ENCODE results near the gene RPL13A. TPM values are rescaled to one million over a fixed set of nuclear protein-coding genes. Genes with fewer than 3 reads are reported as not detected.

RPL13A gene
- total RNA-seq, 2 experiments from 2014 or later: 2,999 to 8,461 TPM

- Histone ChIP-seq H3K27ac (ENCODE audit: low read depth, low read length, poor library complexity, severe bottlenecking) (peak overlapping the region; percentile 94), H3K4me1 (ENCODE audit: insufficient read depth, low read length, poor library complexity, severe bottlenecking) (peaks cover 49% of the 10 kb centered on the region), H3K9me3 (ENCODE audit: low read length) (no peaks in the 10 kb centered on the region), H3K4me2 (ENCODE audit: low read length) (peak overlapping the region; percentile 80), H4K20me1 (ENCODE audit: insufficient read depth, low read length) (peaks cover 12% of the 10 kb centered on the region; the same call in 1 of the 2 replicates), H3K36me3 (ENCODE audit: insufficient read depth, low read length) (peaks cover 61% of the 10 kb centered on the region), H2AFZ (ENCODE audit: low read length) (no peak overlapping the region), H3K4me3 (ENCODE audit: low read depth, low read length, poor library complexity, severe bottlenecking) (peak overlapping the region; percentile 95), H3K79me2 (ENCODE audit: insufficient read depth, low read depth, low read length) (peaks cover 34% of the 10 kb centered on the region), H3K9me2 (ENCODE audit: insufficient read depth, low read length) (no peaks in the 10 kb centered on the region)
- CTCF ChIA-PET (ENCODE audit: unreplicated experiment): no interaction called here
- DNase-seq (ENCODE audit: low spot score): peak; percentile 78
- no TSS peak for BruUV-seq (replicated peaks)
- POLR2A ChIA-PET: interaction anchor here (1.1 kb wide), 1 partner anchor 16 kb away, joined by 4 read pairs; the partner anchor contains the start of gene FLT3LG
- intact Hi-C loops (cut with micrococcal nuclease; ENCODE audit: unreplicated experiment): loop anchor here (5.0 to 10.0 kb wide), 3 partner anchors 37 to 855 kb away; partner anchors contain the start of genes ALDH16A1, AP2A1, DBP and PIH1D1
- TF ChIP-seq CTCF (conservative IDR thresholded peaks at IDR 0.05; ENCODE audit: low read length) (peak; percentile 78), EZH2phosphoT487 (IDR thresholded peaks at IDR 0.05; ENCODE audit: borderline replicate concordance, low read depth, low read length) (no peak)
These were observed 2.3 kb downstream of the RPL13A start for GRCh38 chr19:49489601-49490167.

GRCh38 chr19:49490287-49491029, 3.0 kb downstream of the RPL13A start:
- intact Hi-C loops (cut with micrococcal nuclease; ENCODE audit: unreplicated experiment): loop anchor here (10.0 kb wide), 2 partner anchors 274 to 856 kb away; partner anchors contain the start of genes AP2A1, DBP and TSKS
- Histone ChIP-seq H3K79me2 (ENCODE audit: insufficient read depth, low read depth, low read length) (peaks cover 34% of the 10 kb centered on the region), H3K4me3 (ENCODE audit: low read depth, low read length, poor library complexity, severe bottlenecking) (peak overlapping the region; percentile 95), H3K9me3 (ENCODE audit: low read length) (no peaks in the 10 kb centered on the region), H3K27ac (ENCODE audit: low read depth, low read length, poor library complexity, severe bottlenecking) (peak overlapping the region; percentile 94), H3K4me1 (ENCODE audit: insufficient read depth, low read length, poor library complexity, severe bottlenecking) (peaks cover 56% of the 10 kb centered on the region), H3K36me3 (ENCODE audit: insufficient read depth, low read length) (peaks cover 61% of the 10 kb centered on the region), H4K20me1 (ENCODE audit: insufficient read depth, low read length) (peaks cover 12% of the 10 kb centered on the region; the same call in 1 of the 2 replicates), H3K4me2 (ENCODE audit: low read length) (peak overlapping the region; percentile 80), H3K9me2 (ENCODE audit: insufficient read depth, low read length) (no peaks in the 10 kb centered on the region), H2AFZ (ENCODE audit: low read length) (no peak overlapping the region)
- BruUV-seq (replicated peaks): no TSS peak
- TF ChIP-seq CTCF (conservative IDR thresholded peaks at IDR 0.05; ENCODE audit: low read length): no peak
- TF ChIP-seq EZH2phosphoT487 (IDR thresholded peaks at IDR 0.05; ENCODE audit: borderline replicate concordance, low read depth, low read length): no peak
- POLR2A ChIA-PET: no interaction called here
- CTCF ChIA-PET (ENCODE audit: unreplicated experiment): no interaction called here
- peak; percentile 44 for DNase-seq (ENCODE audit: low spot score)
